PC-3 (cell line): Measurements from ENCODE around the gene MAPK12. TPM values are rescaled to one million over a fixed set of nuclear protein-coding genes. Genes with fewer than 3 reads are reported as not detected.

Source experiments
- ATAC-seq: fragments of 200-7000 bp; cut with Tn5 transposase; 2 replicates; pipeline ENCODE4 v1.9.1; 2020; ENCODE audit warnings: mild to moderate bottlenecking, moderate library complexity
- BruUV-seq: library from RNA; stranded (reverse); fragments of 400-500 nt; replicated peaks from 2 replicates; lab custom pipeline; 2021; lab: Mats Ljungman, UMichigan
- CTCF ChIA-PET: fragments of 300-600 bp; sonication (Branson Sonifier 250); formaldehyde crosslinking; loops from one replicate; lab custom pipeline; 2022; ENCODE audit warnings: antibody characterized with exemption; lab: Charles Lee
- POLR2A ChIA-PET: fragments of 300-600 bp; sonication (Branson Sonifier 250); formaldehyde crosslinking; loops from one replicate; lab custom pipeline; 2022; ENCODE audit warnings: antibody characterized with exemption; ENCODE audit not compliant: unreplicated experiment; lab: Charles Lee
- DNase-seq: peaks from one replicate; pipeline ENCODE4 v3.0.0-alpha.2; 2015
- H2AFZ ChIP-seq: fragments of 300-600 bp; sonication (generic); 2 replicates; pipeline ENCODE4 v1.6.0; 2016; ENCODE audit warnings: antibody characterized with exemption, low read length
- H3F3A ChIP-seq: fragments of 300-600 bp; sonication (generic); one replicate; pipeline ENCODE4 v1.6.0; 2017; ENCODE audit warnings: antibody characterized with exemption, low read length, control low read depth, mild to moderate bottlenecking; ENCODE audit not compliant: unreplicated experiment
- H3K27ac ChIP-seq: fragments of 300-600 bp; sonication (generic); 2 replicates; pipeline ENCODE4 v1.5.1; 2016; ENCODE audit warnings: mild to moderate bottlenecking, low read length
- H3K27me3 ChIP-seq: fragments of 300-600 bp; sonication (generic); 2 replicates; pipeline ENCODE4 v1.6.1; 2016; ENCODE audit warnings: low read length, mixed read lengths
- H3K36me3 ChIP-seq: fragments of 300-600 bp; sonication (generic); 2 replicates; pipeline ENCODE4 v1.6.1; 2016; ENCODE audit warnings: low read depth, mixed run types, low read length, mixed read lengths
- H3K4me1 ChIP-seq: fragments of 300-600 bp; sonication (generic); 2 replicates; pipeline ENCODE4 v1.5.1; 2016; ENCODE audit warnings: low read length; ENCODE audit not compliant: insufficient read depth
- H3K4me2 ChIP-seq: fragments of 300-600 bp; sonication (generic); 2 replicates; pipeline ENCODE4 v1.6.0; 2016; ENCODE audit warnings: low read length
- H3K4me3 ChIP-seq: fragments of 300-600 bp; sonication (generic); 2 replicates; pipeline ENCODE4 v1.5.1; 2016; ENCODE audit warnings: mild to moderate bottlenecking, low read length, mixed read lengths
- H3K79me2 ChIP-seq: fragments of 300-600 bp; sonication (generic); 2 replicates; pipeline ENCODE4 v1.6.1; 2017; ENCODE audit warnings: low read length, mixed read lengths
- H3K9ac ChIP-seq: fragments of 300-600 bp; sonication (generic); 2 replicates; pipeline ENCODE4 v1.6.0; 2016; ENCODE audit warnings: mild to moderate bottlenecking, low read length
- H3K9me2 ChIP-seq: fragments of 300-600 bp; sonication (generic); replicated peaks from 2 replicates; pipeline ENCODE4 v1.6.1; 2016; ENCODE audit warnings: mixed run types, low read length, mixed read lengths
- H3K9me3 ChIP-seq: fragments of 300-600 bp; sonication (generic); 2 replicates; pipeline ENCODE4 v1.6.1; 2016; ENCODE audit warnings: low read length, mixed read lengths
- H4K20me1 ChIP-seq: fragments of 300-600 bp; sonication (generic); 2 replicates; pipeline ENCODE4 v1.6.1; 2016; ENCODE audit warnings: low read length, mixed read lengths
- CTCF ChIP-seq: fragments of 300-600 bp; sonication (generic); conservative IDR thresholded peaks from 2 replicates; pipeline ENCODE4 v1.5.1; 2017; ENCODE audit warnings: antibody characterized with exemption, low read depth, mild to moderate bottlenecking, low read length
- EZH2 ChIP-seq: fragments of 300-600 bp; sonication (generic); IDR thresholded peaks from one replicate; pipeline ENCODE4 v1.6.1; 2017; ENCODE audit warnings: antibody characterized with exemption, mild to moderate bottlenecking, low read length; ENCODE audit not compliant: unreplicated experiment
- EZH2phosphoT487 ChIP-seq: fragments of 300-600 bp; sonication (generic); IDR thresholded peaks from 2 replicates; pipeline ENCODE4 v1.6.1; 2018; ENCODE audit warnings: mild to moderate bottlenecking, antibody characterized with exemption, low read length, borderline replicate concordance
- intact Hi-C: fragments of 100-400 bp; cut with micrococcal nuclease; formaldehyde crosslinking; loops from 2 replicates; pipeline ENCODE4 v1.9.0; 2023
- total RNA-seq: library from RNA; depleted of rRNA; stranded (reverse); fragments of >200 nt; gene quantifications from 2 replicates; pipeline ENCODE4 v1.2.3, GENCODE V29; 2014

The MAPK12 gene
- total RNA-seq, 1 experiment from 2014 or later, result 22.4 TPM

DNA sequence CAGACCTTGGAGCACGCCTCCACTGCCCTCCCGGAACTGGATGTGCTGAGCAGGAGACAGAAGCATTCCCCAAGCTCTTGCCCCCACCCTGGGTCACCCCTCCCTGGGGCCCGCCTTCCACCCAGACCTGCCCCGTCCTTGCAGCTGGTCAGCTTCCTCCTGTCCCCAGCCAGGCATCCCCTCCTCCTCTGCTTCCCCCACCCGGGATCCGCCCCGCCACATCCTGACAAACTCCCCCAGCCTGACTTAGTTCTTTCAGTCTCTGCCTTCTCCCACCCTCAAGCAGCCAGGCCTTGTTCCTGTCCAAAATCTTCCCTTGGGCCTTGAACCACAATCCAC is 47.1 kb upstream of the MAPK12 start:
- H3K79me2 ChIP-seq, result peaks cover 33% of the 10 kb centered on the region
- H3K4me2 ChIP-seq, result no peak overlapping the region
- ChIA-PET CTCF (no interaction called here), POLR2A (no interaction called here)
- H3K36me3 ChIP-seq, result no peaks in the 10 kb centered on the region
- H3K27ac ChIP-seq, result no peak overlapping the region
- H3F3A ChIP-seq, result peaks cover 3% of the 10 kb centered on the region
- no peaks in the 10 kb centered on the region for H3K27me3 ChIP-seq
- intact Hi-C loops, result no loop called here
- H3K9me2 ChIP-seq, result no peaks in the 10 kb centered on the region
- H3K9ac ChIP-seq, result no peak overlapping the region
- no peak for TF ChIP-seq EZH2
- no peak for TF ChIP-seq EZH2phosphoT487
- no peak for TF ChIP-seq CTCF
- DNase-seq (no peak), ATAC-seq (no peak)
- H2AFZ ChIP-seq, result no peak overlapping the region
- no peaks in the 10 kb centered on the region for H4K20me1 ChIP-seq
- no TSS peak for BruUV-seq
- H3K9me3 ChIP-seq, result no peaks in the 10 kb centered on the region
- peaks cover 22% of the 10 kb centered on the region for H3K4me1 ChIP-seq
- no peak overlapping the region for H3K4me3 ChIP-seq

- ATAC-seq (no peak), DNase-seq (no peak)
- no TSS peak for BruUV-seq
- Histone ChIP-seq H4K20me1 (0 out of 2 replicates have a peak, but pooled peaks cover 4% of the 10 kb centered on the region), H3K9me2 (no peaks in the 10 kb centered on the region), H3K4me2 (no peak overlapping the region), H3F3A (peaks cover 3% of the 10 kb centered on the region), H3K79me2 (peaks cover 38% of the 10 kb centered on the region), H3K4me1 (peaks cover 27% of the 10 kb centered on the region), H3K9me3 (no peaks in the 10 kb centered on the region), H3K9ac (no peak overlapping the region), H3K27ac (no peak overlapping the region), H3K36me3 (no peaks in the 10 kb centered on the region), H3K27me3 (no peaks in the 10 kb centered on the region), H3K4me3 (no peak overlapping the region), H2AFZ (no peak overlapping the region)
- no peak for TF ChIP-seq EZH2phosphoT487
- no peak for TF ChIP-seq EZH2
- TF ChIP-seq CTCF, result no peak
- intact Hi-C loops, result no loop called here
- CTCF ChIA-PET, result interaction anchor here (0.7 kb wide), 1 partner anchor 15 kb away, joined by 5 read pairs; no protein-coding TSS in a partner anchor
- POLR2A ChIA-PET, result interaction anchor here (1.4 kb wide), 1 partner anchor 26 kb away, joined by 6 read pairs; no protein-coding TSS in a partner anchor
Measured at GRCh38 chr22:50307890-50308596, 46.6 kb upstream of the MAPK12 start.
